Muscle layer of colon (tissue), 2 donors: ENCODE results near the gene WNK2.

Experiments used
- H3K27ac ChIP-seq: one replicate; pipeline ENCODE4 v1.7.0; 2013; ENCODE audit warnings: low read depth, mild to moderate bottlenecking, low read length, moderate library complexity
- H3K27me3 ChIP-seq, 2 donors: one replicate each; pipeline ENCODE4 v1.7.0; 2013; ENCODE audit warnings: low read length in 2 of 2, mild to moderate bottlenecking in 2 of 2; ENCODE audit not compliant: insufficient read depth in 2 of 2, control insufficient read depth in 1 of 2
- H3K36me3 ChIP-seq: one replicate; pipeline ENCODE4 v1.7.0; 2013; ENCODE audit warnings: mild to moderate bottlenecking, low read length; ENCODE audit not compliant: insufficient read depth
- H3K4me1 ChIP-seq: one replicate; pipeline ENCODE4 v1.7.0; 2013; ENCODE audit warnings: mild to moderate bottlenecking, low read length; ENCODE audit not compliant: insufficient read depth
- H3K4me3 ChIP-seq, 2 donors: one replicate each; pipeline ENCODE4 v1.7.0; 2013; ENCODE audit warnings: low read length in 2 of 2, low read depth in 1 of 2, mild to moderate bottlenecking in 1 of 2, moderate library complexity in 1 of 2
- H3K9ac ChIP-seq: one replicate; pipeline ENCODE4 v1.7.0; 2013; ENCODE audit warnings: low read length
- H3K9me3 ChIP-seq: one replicate; pipeline ENCODE4 v1.7.0; 2013; ENCODE audit warnings: mild to moderate bottlenecking, low read length
- donor health status: abdominal sarcoma.
- donor health status: Adenocarcinoma of cecum.

The WNK2 gene

GRCh38 chr9:93206576-93207155 lies 22.7 kb downstream of the WNK2 start:
- H3K27ac ChIP-seq, result peak overlapping the region; percentile 85
- H3K36me3 ChIP-seq, result no peaks in the 10 kb centered on the region
- H3K4me3 ChIP-seq, result no peak overlapping the region
- peaks cover 64% of the 10 kb centered on the region for H3K4me1 ChIP-seq
- H3K9me3 ChIP-seq, result no peaks in the 10 kb centered on the region
- H3K9ac ChIP-seq, result no peak overlapping the region
- H3K27me3 ChIP-seq, result no peaks in the 10 kb centered on the region

- peaks cover 57% of the 10 kb centered on the region for H3K4me1 ChIP-seq
- H3K27me3 ChIP-seq, result no peaks in the 10 kb centered on the region
- H3K4me3 ChIP-seq, result peak overlapping the region in 1 of 2 donors; percentile 43
- H3K9ac ChIP-seq, result no peak overlapping the region
- no peaks in the 10 kb centered on the region for H3K36me3 ChIP-seq
- peak overlapping the region; percentile 64 for H3K27ac ChIP-seq
- no peaks in the 10 kb centered on the region for H3K9me3 ChIP-seq
These were observed 23.4 kb downstream of the WNK2 start for GRCh38 chr9:93207326-93207814.

GRCh38 chr9:93207860-93208734 lies 24.2 kb downstream of the WNK2 start:
- H3K27ac ChIP-seq, result peak overlapping the region; percentile 38
- peak overlapping the region in 1 of 2 donors; percentile 43 for H3K4me3 ChIP-seq
- H3K9ac ChIP-seq, result peak overlapping the region; percentile 12
- peaks cover 53% of the 10 kb centered on the region for H3K4me1 ChIP-seq
- H3K9me3 ChIP-seq, result no peaks in the 10 kb centered on the region
- H3K27me3 ChIP-seq, result no peaks in the 10 kb centered on the region
- no peaks in the 10 kb centered on the region for H3K36me3 ChIP-seq

GRCh38 chr9:93209097-93209496 lies 25.2 kb downstream of the WNK2 start:
- Histone ChIP-seq H3K27me3 (no peaks in the 10 kb centered on the region), H3K9me3 (no peaks in the 10 kb centered on the region), H3K9ac (no peak overlapping the region), H3K27ac (no peak overlapping the region), H3K4me3 (no peak overlapping the region), H3K4me1 (peaks cover 44% of the 10 kb centered on the region), H3K36me3 (no peaks in the 10 kb centered on the region)

GRCh38 chr9:93209576-93210323 lies 25.8 kb downstream of the WNK2 start:
- no peak overlapping the region for H3K4me3 ChIP-seq
- no peaks in the 10 kb centered on the region for H3K27me3 ChIP-seq
- no peaks in the 10 kb centered on the region for H3K36me3 ChIP-seq
- no peak overlapping the region for H3K27ac ChIP-seq
- peaks cover 37% of the 10 kb centered on the region for H3K4me1 ChIP-seq
- no peak overlapping the region for H3K9ac ChIP-seq
- H3K9me3 ChIP-seq, result no peaks in the 10 kb centered on the region

GRCh38 chr9:93210324-93210973 lies 26.5 kb downstream of the WNK2 start:
- Histone ChIP-seq H3K27me3 (no peaks in the 10 kb centered on the region), H3K4me1 (peaks cover 30% of the 10 kb centered on the region), H3K36me3 (no peaks in the 10 kb centered on the region), H3K9ac (no peak overlapping the region), H3K9me3 (no peaks in the 10 kb centered on the region), H3K27ac (no peak overlapping the region), H3K4me3 (no peak overlapping the region)

GRCh38 chr9:93210974-93211653 lies 27.2 kb downstream of the WNK2 start:
- Histone ChIP-seq H3K9ac (no peak overlapping the region), H3K27ac (no peak overlapping the region), H3K4me1 (peaks cover 24% of the 10 kb centered on the region), H3K9me3 (no peaks in the 10 kb centered on the region), H3K36me3 (no peaks in the 10 kb centered on the region), H3K27me3 (no peaks in the 10 kb centered on the region), H3K4me3 (no peak overlapping the region)

- no peak overlapping the region for H3K27ac ChIP-seq
- H3K9me3 ChIP-seq, result no peaks in the 10 kb centered on the region
- no peaks in the 10 kb centered on the region for H3K36me3 ChIP-seq
- H3K9ac ChIP-seq, result no peak overlapping the region
- H3K4me1 ChIP-seq, result peaks cover 20% of the 10 kb centered on the region
- no peaks in the 10 kb centered on the region for H3K27me3 ChIP-seq
- no peak overlapping the region for H3K4me3 ChIP-seq
These were observed 27.7 kb downstream of the WNK2 start for GRCh38 chr9:93211654-93212001.

- Histone ChIP-seq H3K4me1 (peaks cover 12% of the 10 kb centered on the region), H3K9ac (no peak overlapping the region), H3K36me3 (no peaks in the 10 kb centered on the region), H3K27ac (no peak overlapping the region), H3K9me3 (no peaks in the 10 kb centered on the region), H3K27me3 (no peaks in the 10 kb centered on the region), H3K4me3 (no peak overlapping the region)
These were observed 28.5 kb downstream of the WNK2 start for GRCh38 chr9:93212409-93212808.

GRCh38 chr9:93216073-93216365 lies 32.1 kb downstream of the WNK2 start:
- Histone ChIP-seq H3K36me3 (no peaks in the 10 kb centered on the region), H3K9ac (no peak overlapping the region), H3K4me3 (no peak overlapping the region), H3K27ac (no peak overlapping the region), H3K4me1 (peaks cover 9% of the 10 kb centered on the region), H3K9me3 (no peaks in the 10 kb centered on the region), H3K27me3 (no peaks in the 10 kb centered on the region)

- Histone ChIP-seq H3K4me3 (no peak overlapping the region), H3K9me3 (no peaks in the 10 kb centered on the region), H3K4me1 (peaks cover 14% of the 10 kb centered on the region), H3K9ac (no peak overlapping the region), H3K27me3 (no peaks in the 10 kb centered on the region), H3K27ac (no peak overlapping the region), H3K36me3 (no peaks in the 10 kb centered on the region)
These were observed 33.8 kb downstream of the WNK2 start for GRCh38 chr9:93217706-93218105.
